SK-N-SH (cell line): ENCODE data around the gene EDC4.

Source experiments
- CTCF ChIP-seq: fragments of 200-600 bp; sonication (generic); IDR thresholded peaks from 2 replicates; pipeline ENCODE4 v1.6.1; 2017; ENCODE audit warnings: antibody characterized with exemption, mild to moderate bottlenecking, moderate library complexity
- EZH2phosphoT487 ChIP-seq: fragments of 200-600 bp; sonication (generic); IDR thresholded peaks from 2 replicates; pipeline ENCODE4 v1.6.1; 2017; ENCODE audit warnings: low read depth, mixed run types, mild to moderate bottlenecking, antibody characterized with exemption, moderate library complexity, borderline replicate concordance
- NRF1 ChIP-seq: IDR thresholded peaks from 2 replicates; pipeline ENCODE4 v1.6.1; 2012; ENCODE audit warnings: low read depth, mild to moderate bottlenecking, low read length
- RCOR1 ChIP-seq: fragments of 150-350 bp; IDR thresholded peaks from 2 replicates; pipeline ENCODE4 v1.6.1; 2017; ENCODE audit warnings: antibody characterized with exemption, low read length
- RFX5 ChIP-seq: IDR thresholded peaks from 2 replicates; pipeline ENCODE4 v1.6.1; 2012; ENCODE audit warnings: mild to moderate bottlenecking, improper control_type of control experiment, low read length
- TAF1 ChIP-seq: IDR thresholded peaks from 2 replicates; pipeline ENCODE4 v1.6.1; 2012; ENCODE audit warnings: low read depth, mild to moderate bottlenecking, low read length, moderate library complexity, borderline replicate concordance
- TF ChIP-seq, protein P1 (sequence below): fragments of 150-350 bp; IDR thresholded peaks from 2 replicates; pipeline ENCODE4 v1.6.1; 2017; ENCODE audit warnings: antibody characterized with exemption, low read length, low read depth, borderline replicate concordance
- TF ChIP-seq, protein P2 (sequence below): IDR thresholded peaks from 2 replicates; pipeline ENCODE4 v1.4.0; 2012; ENCODE audit warnings: low read depth, borderline replicate concordance

- TF ChIP-seq CTCF (no peak), NRF1 (no peak), TAF1 (no peak), EZH2phosphoT487 (no peak), RCOR1 (no peak), RFX5 (no peak)
- TF ChIP-seq, protein P1, sequence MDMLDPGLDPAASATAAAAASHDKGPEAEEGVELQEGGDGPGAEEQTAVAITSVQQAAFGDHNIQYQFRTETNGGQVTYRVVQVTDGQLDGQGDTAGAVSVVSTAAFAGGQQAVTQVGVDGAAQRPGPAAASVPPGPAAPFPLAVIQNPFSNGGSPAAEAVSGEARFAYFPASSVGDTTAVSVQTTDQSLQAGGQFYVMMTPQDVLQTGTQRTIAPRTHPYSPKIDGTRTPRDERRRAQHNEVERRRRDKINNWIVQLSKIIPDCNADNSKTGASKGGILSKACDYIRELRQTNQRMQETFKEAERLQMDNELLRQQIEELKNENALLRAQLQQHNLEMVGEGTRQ, result no peak
- TF ChIP-seq, protein P2, sequence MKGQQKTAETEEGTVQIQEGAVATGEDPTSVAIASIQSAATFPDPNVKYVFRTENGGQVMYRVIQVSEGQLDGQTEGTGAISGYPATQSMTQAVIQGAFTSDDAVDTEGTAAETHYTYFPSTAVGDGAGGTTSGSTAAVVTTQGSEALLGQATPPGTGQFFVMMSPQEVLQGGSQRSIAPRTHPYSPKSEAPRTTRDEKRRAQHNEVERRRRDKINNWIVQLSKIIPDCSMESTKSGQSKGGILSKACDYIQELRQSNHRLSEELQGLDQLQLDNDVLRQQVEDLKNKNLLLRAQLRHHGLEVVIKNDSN, result no peak
Observed at GRCh38 chr16:67910158-67910557, 37.3 kb downstream of the EDC4 start.
